Activated naive CD4-positive, alpha-beta T cell treated with anti-CD3 and anti-CD28 coated beads, Interleukin-2, amount 50 U/mL, for 24 hours (primary cell): ENCODE results near the gene MAGI1.
"Not testable (repeated sequence)": the region's sequence is repeated elsewhere in the genome, so short reads cannot be mapped to it uniquely, and the experiment has no call there.

ENCODE experiments used
- H3K27ac Mint-ChIP-seq: one replicate; pipeline ENCODE4 v1.8.0; 2021; ENCODE audit warnings: mild to moderate bottlenecking, mixed read lengths
- H3K27me3 Mint-ChIP-seq: one replicate; pipeline ENCODE4 v1.8.0; 2021; ENCODE audit warnings: mixed read lengths
- H3K36me3 Mint-ChIP-seq: one replicate; pipeline ENCODE4 v1.8.0; 2021; ENCODE audit warnings: mixed read lengths
- H3K4me1 Mint-ChIP-seq: one replicate; pipeline ENCODE4 v1.8.0; 2021; ENCODE audit warnings: mixed read lengths
- H3K4me3 Mint-ChIP-seq: one replicate; pipeline ENCODE4 v1.8.0; 2021; ENCODE audit warnings: mild to moderate bottlenecking, mixed read lengths
- H3K9me3 Mint-ChIP-seq: one replicate; pipeline ENCODE4 v1.8.0; 2021; ENCODE audit warnings: mixed read lengths

Gene MAGI1

GRCh38 chr3:65733459-65733858, 305.3 kb downstream of the MAGI1 start:
- H3K4me1 Mint-ChIP-seq: peaks cover 4% of the 10 kb centered on the region
- H3K27ac Mint-ChIP-seq: no peak overlapping the region
- no peaks in the 10 kb centered on the region for H3K9me3 Mint-ChIP-seq
- H3K27me3 Mint-ChIP-seq: peaks cover 2% of the 10 kb centered on the region
- H3K4me3 Mint-ChIP-seq: no peak overlapping the region
- H3K36me3 Mint-ChIP-seq: no peaks in the 10 kb centered on the region

DNA sequence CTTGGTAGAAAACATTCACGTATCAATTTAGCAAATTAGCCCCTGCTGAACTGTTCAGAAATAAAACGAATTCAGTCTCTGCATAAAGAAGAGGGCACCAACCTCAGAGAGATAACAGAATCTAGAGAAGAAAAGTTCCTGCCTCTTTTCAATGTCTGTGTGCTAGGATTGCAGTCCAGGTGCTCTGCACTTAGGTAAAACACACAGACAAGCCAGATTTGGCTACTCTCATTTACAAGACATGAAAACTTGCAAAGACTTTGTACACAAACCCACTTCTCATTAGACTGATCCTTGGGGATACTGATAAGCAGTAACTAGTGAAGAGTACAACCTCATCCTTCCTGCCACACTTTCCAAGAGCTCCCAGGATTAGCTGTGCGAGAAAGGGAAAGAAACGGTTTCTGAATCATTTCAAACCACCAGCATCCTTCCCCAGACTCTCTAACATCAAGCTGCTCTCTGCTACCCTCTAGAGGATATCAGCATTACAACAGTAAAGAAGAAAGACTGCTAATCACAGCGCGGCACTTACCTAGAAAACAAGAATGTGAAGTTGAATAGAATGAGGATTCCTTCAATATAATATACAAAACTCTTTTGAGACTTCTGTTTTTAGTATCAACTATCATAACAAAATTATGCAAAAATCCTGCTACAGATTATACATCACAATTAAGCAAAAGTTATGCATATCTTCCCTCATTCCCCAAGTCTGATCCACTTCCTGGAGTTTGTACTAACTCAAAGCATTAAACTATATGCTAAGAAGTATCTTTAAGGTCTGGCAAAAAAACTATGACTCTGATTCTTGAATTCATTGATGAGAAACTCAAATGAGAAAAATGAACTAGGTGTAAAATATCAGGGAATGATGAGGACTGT, 306.4 kb downstream of the MAGI1 start:
- no peak overlapping the region for H3K4me3 Mint-ChIP-seq
- no peak overlapping the region for H3K27ac Mint-ChIP-seq
- peaks cover 4% of the 10 kb centered on the region for H3K27me3 Mint-ChIP-seq
- H3K9me3 Mint-ChIP-seq: no peaks in the 10 kb centered on the region
- no peaks in the 10 kb centered on the region for H3K36me3 Mint-ChIP-seq
- H3K4me1 Mint-ChIP-seq: peaks cover 4% of the 10 kb centered on the region

- Mint-ChIP-seq H3K27ac (no peak overlapping the region), H3K27me3 (peaks cover 4% of the 10 kb centered on the region), H3K36me3 (no peaks in the 10 kb centered on the region)
Measured at GRCh38 chr3:65730449-65730848, 308.3 kb downstream of the MAGI1 start.

DNA sequence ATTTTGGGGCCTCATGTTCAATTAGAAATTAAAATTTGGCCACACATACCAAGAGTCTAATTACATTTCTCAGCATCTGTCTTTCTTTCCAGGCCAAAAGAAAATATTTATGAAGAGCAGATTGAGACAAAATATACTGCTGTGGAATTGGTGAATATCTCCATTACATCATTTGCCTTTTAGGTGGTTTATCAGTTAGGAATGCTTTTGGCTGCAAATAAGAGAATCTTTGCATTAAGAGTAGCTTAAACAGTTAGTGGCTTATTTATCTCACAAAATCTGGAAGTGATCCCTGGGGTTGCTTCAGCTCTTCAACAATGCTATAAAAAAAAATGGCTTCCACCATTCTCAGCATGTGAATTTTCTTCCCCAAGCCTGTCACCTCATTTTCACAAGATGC, 308.7 kb downstream of the MAGI1 start:
- Mint-ChIP-seq H3K36me3 (no peaks in the 10 kb centered on the region), H3K4me3 (no peak overlapping the region), H3K4me1 (peaks cover 4% of the 10 kb centered on the region), H3K27ac (no peak overlapping the region), H3K9me3 (no peaks in the 10 kb centered on the region), H3K27me3 (peaks cover 4% of the 10 kb centered on the region)

More at GRCh38 chr3:65730449-65730848, 308.3 kb downstream of the MAGI1 start:
- no peaks in the 10 kb centered on the region for H3K9me3 Mint-ChIP-seq
- no peak overlapping the region for H3K4me3 Mint-ChIP-seq
- peaks cover 4% of the 10 kb centered on the region for H3K4me1 Mint-ChIP-seq

GRCh38 chr3:65729555-65729954, 309.2 kb downstream of the MAGI1 start:
- H3K9me3 Mint-ChIP-seq: no peaks in the 10 kb centered on the region
- no peak overlapping the region for H3K27ac Mint-ChIP-seq
- no peaks in the 10 kb centered on the region for H3K36me3 Mint-ChIP-seq
- H3K4me3 Mint-ChIP-seq: no peak overlapping the region
- peaks cover 4% of the 10 kb centered on the region for H3K27me3 Mint-ChIP-seq
- peaks cover 4% of the 10 kb centered on the region for H3K4me1 Mint-ChIP-seq

GRCh38 chr3:65728138-65728537, 310.6 kb downstream of the MAGI1 start:
- H3K9me3 Mint-ChIP-seq: no peaks in the 10 kb centered on the region
- no peak overlapping the region for H3K27ac Mint-ChIP-seq
- peaks cover 4% of the 10 kb centered on the region for H3K27me3 Mint-ChIP-seq
- peaks cover 4% of the 10 kb centered on the region for H3K4me1 Mint-ChIP-seq
- no peaks in the 10 kb centered on the region for H3K36me3 Mint-ChIP-seq
- H3K4me3 Mint-ChIP-seq: no peak overlapping the region

DNA sequence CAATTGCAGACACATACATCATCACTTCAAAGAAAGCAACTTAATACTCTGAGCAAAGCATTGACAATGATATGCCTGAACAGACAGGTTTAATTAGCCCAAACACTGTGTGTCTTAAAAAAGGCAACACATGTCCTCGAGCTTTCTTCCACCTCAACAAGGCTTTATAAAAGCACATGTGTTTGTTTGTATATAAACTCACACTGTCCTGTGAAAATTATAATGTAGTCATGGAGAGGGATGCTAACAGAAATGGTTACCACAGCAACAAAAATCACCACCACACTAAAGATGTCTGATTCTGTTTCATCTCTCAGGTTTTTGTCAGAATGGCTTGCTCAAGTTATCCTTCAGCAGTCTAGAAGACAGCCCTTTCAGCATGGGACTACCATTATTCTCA, 314.7 kb downstream of the MAGI1 start:
- Mint-ChIP-seq H3K4me1 (no peaks in the 10 kb centered on the region), H3K36me3 (no peaks in the 10 kb centered on the region), H3K9me3 (no peaks in the 10 kb centered on the region), H3K27me3 (peaks cover 2% of the 10 kb centered on the region), H3K27ac (no peak overlapping the region), H3K4me3 (no peak overlapping the region)

DNA sequence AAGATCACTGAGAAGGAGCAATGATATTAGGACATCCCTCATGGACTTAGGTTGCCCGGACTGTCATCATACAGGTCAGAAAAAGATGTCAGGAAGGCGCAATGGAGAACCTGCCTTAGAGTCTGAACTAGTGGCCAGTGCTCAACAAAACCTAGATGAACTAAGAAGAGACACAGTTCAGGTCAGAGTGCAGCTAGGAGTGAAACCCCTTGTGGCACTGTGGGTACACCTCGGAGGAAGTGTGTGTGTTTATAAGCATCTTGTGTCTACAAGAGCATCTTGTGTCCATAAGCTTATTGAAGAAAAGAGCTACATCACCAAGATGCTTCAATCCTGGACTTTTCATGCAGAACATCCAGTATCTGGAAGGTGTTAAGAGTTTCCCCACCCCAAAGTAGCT, 315.7 kb downstream of the MAGI1 start:
- H3K36me3 Mint-ChIP-seq: no peaks in the 10 kb centered on the region
- H3K9me3 Mint-ChIP-seq: no peaks in the 10 kb centered on the region
- H3K4me3 Mint-ChIP-seq: no peak overlapping the region
- H3K4me1 Mint-ChIP-seq: no peaks in the 10 kb centered on the region
- H3K27ac Mint-ChIP-seq: no peak overlapping the region
- peaks cover 1% of the 10 kb centered on the region for H3K27me3 Mint-ChIP-seq

DNA sequence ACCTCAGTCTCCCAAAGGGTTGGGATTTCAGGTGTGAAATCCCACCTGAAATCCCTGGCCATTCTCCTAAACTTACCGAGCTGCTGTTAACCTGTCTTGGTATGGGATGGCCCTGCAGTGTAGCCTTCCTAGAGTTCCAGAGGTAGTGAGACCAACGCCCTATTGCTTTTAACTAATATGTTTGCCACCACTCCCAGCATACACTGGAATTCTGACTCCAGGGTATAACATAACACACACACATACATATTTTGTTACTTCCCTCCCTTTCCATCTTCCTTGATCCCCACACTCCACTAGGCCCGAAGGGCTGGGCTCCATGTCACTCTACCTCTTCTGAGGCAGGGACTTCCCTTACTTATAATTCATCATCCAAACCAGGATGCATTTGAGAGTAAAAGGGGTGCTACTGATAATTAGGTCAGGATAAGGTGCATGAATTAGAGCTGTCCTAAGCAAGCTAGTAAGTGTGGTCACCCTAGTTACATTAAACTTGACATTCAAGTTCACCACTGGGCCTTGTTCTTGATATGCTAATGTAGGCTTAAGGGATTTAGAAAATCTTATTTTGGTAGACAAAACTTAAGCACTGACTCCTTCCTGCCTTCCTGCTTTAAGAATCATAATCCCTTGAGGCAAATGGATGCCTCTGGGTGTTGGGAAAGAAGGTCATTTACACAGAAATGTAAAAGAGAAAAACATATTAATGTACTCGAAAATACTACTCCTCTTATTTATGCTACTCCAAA, 317.6 kb downstream of the MAGI1 start:
- Mint-ChIP-seq H3K36me3 (no peaks in the 10 kb centered on the region), H3K27me3 (no peaks in the 10 kb centered on the region), H3K4me3 (no peak overlapping the region), H3K4me1 (no peaks in the 10 kb centered on the region), H3K9me3 (no peaks in the 10 kb centered on the region), H3K27ac (no peak overlapping the region)

DNA sequence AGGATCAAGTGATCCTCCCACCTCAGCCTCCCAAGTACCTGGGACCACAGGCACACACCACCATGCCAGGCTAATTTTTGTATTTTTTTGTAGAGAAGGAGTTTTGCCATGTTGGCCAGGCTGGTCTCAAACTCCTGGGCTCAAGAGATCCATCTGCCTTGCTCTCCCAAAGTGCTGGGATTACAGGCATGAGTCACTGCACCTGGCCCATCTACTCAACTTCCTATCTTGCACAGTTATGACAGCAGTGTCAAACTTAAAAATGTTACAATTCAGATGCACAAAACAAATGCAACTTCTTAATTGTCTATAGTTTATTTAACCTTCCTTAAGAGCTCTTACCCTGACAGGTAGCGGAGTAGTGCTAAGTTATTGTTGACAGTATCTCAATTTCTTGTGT, 319.1 kb downstream of the MAGI1 start:
- H3K4me3 Mint-ChIP-seq, H3K9me3 Mint-ChIP-seq, H3K27ac Mint-ChIP-seq, H3K4me1 Mint-ChIP-seq, H3K36me3 Mint-ChIP-seq, H3K27me3 Mint-ChIP-seq: not testable (repeated sequence)

DNA sequence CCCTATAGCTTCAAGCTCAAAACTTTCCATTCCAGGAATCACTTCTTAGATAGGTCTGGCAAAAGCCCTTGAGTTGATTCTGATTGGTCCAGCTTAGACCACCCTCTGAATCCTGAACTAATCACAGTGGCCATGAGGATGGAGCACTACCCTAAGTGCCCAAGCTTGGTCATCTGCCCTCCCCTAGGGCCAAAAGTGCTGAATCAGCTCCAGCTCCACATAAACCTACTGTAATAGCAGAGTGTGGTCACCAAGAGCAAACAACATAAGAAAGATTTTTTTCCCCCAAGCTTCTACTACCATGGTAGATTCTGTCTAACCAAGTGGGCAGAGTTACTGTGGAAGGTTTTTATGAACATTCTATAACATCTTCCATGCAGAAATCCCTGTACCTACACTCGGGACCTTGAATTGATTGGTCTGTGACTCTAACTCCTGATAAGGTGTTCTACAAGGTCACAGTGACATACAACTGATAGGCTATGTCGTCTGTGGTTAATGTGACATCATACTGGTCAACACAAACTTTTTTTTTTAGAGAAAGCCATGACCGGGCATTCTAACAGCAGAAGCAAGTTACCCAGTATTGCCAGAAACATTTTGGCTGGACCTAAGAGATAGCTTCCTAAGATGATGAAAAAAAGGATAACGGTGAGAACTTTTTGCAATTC, 320.9 kb downstream of the MAGI1 start:
- Mint-ChIP-seq H3K27ac (no peak overlapping the region), H3K9me3 (no peaks in the 10 kb centered on the region), H3K4me3 (no peak overlapping the region), H3K36me3 (no peaks in the 10 kb centered on the region), H3K4me1 (no peaks in the 10 kb centered on the region), H3K27me3 (no peaks in the 10 kb centered on the region)

- Mint-ChIP-seq H3K4me1 (no peaks in the 10 kb centered on the region), H3K27me3 (peaks cover 5% of the 10 kb centered on the region), H3K36me3 (no peaks in the 10 kb centered on the region), H3K9me3 (no peaks in the 10 kb centered on the region), H3K4me3 (no peak overlapping the region), H3K27ac (no peak overlapping the region)
Measured at GRCh38 chr3:65716071-65716751, 322.5 kb downstream of the MAGI1 start.

DNA sequence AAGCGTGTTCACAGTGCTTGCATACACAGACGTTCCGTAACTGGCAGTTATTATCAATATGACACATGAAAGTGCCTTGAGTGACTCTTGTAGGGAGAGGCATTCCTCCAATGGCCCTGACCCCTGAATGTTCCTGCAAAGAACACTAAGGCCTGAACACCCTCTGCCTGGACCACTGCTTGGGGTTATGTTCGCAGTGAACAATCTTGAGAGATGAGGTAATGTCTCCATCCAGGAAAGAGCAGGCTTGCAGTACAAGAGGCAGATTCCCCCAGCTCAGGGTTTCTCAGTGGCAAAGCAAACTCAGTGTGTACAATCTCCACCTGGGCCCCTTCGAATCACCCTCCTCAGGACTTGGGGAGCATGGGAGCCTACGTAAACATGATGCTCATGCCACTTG, 324.6 kb downstream of the MAGI1 start:
- H3K27ac Mint-ChIP-seq: no peak overlapping the region
- H3K36me3 Mint-ChIP-seq: no peaks in the 10 kb centered on the region
- H3K4me1 Mint-ChIP-seq: no peaks in the 10 kb centered on the region
- no peaks in the 10 kb centered on the region for H3K9me3 Mint-ChIP-seq
- H3K4me3 Mint-ChIP-seq: no peak overlapping the region
- H3K27me3 Mint-ChIP-seq: peaks cover 5% of the 10 kb centered on the region

DNA sequence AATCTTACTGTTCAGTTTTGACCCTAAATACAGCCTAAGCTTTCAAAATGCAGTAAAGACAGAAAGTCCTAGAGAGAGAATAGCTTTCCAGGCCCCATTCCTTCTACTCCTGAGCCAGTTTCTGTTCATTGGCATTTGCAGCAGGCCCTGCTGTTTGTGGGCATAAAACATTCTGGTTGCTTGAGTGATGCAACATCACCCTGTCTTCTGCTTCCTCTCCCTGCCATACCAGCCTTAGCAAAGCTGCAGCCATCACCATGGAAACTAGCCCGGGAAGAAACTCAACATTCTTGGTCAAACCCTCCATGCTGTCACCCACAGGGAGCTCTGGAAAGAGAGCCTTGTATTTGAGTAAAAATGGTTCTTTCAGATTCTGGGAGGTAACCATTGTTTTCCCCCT, 325.7 kb downstream of the MAGI1 start:
- H3K4me3 Mint-ChIP-seq: no peak overlapping the region
- no peaks in the 10 kb centered on the region for H3K9me3 Mint-ChIP-seq
- H3K27me3 Mint-ChIP-seq: peaks cover 5% of the 10 kb centered on the region
- no peak overlapping the region for H3K27ac Mint-ChIP-seq
- H3K4me1 Mint-ChIP-seq: no peaks in the 10 kb centered on the region
- no peaks in the 10 kb centered on the region for H3K36me3 Mint-ChIP-seq

- no peak overlapping the region for H3K4me3 Mint-ChIP-seq
- no peaks in the 10 kb centered on the region for H3K36me3 Mint-ChIP-seq
- H3K27me3 Mint-ChIP-seq: peaks cover 5% of the 10 kb centered on the region
- no peak overlapping the region for H3K27ac Mint-ChIP-seq
- no peaks in the 10 kb centered on the region for H3K4me1 Mint-ChIP-seq
- H3K9me3 Mint-ChIP-seq: no peaks in the 10 kb centered on the region
Measured at GRCh38 chr3:65712140-65712539, 326.6 kb downstream of the MAGI1 start.
